ENCODE results near the gene SMIM36.

SMIM36 gene

DNA sequence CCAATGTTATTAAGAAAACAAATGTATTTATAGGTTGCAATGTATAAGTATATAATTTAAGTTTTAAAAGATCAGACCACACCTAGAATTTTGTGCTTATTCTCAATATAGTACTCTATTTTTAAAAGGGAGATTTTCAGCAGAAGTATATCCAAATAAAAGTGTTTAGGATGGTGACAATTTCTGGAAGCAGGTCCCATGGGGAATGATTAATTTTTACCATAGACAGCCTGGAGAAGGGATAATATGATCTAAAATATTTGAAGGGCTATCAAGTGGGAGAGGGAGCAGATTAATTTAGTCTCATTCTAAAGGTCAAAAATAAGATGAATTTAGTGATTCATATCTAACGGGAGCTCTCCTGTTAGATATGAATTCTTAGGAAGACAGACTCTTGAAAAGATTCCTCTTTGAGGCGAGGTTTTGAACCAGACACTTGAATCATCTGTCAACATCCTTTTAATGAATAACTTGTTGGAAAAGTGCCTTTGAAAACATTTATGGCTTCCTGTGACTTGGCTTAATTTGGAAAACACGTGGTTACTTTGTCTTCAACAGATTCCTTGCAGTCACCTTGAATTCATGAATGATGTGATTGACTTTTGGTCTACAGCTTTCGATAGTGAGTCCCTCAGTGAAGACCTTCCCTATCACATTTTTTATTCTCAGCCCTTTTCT is 29.3 kb upstream of the SMIM36 start:
- DNase-seq (ENCODE audit: low spot score), result no peak
- TF ChIP-seq, protein P1, sequence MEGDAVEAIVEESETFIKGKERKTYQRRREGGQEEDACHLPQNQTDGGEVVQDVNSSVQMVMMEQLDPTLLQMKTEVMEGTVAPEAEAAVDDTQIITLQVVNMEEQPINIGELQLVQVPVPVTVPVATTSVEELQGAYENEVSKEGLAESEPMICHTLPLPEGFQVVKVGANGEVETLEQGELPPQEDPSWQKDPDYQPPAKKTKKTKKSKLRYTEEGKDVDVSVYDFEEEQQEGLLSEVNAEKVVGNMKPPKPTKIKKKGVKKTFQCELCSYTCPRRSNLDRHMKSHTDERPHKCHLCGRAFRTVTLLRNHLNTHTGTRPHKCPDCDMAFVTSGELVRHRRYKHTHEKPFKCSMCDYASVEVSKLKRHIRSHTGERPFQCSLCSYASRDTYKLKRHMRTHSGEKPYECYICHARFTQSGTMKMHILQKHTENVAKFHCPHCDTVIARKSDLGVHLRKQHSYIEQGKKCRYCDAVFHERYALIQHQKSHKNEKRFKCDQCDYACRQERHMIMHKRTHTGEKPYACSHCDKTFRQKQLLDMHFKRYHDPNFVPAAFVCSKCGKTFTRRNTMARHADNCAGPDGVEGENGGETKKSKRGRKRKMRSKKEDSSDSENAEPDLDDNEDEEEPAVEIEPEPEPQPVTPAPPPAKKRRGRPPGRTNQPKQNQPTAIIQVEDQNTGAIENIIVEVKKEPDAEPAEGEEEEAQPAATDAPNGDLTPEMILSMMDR (IDR thresholded peaks at IDR 0.05; ENCODE audit: extremely low read depth, missing control alignments), result no peak

DNA sequence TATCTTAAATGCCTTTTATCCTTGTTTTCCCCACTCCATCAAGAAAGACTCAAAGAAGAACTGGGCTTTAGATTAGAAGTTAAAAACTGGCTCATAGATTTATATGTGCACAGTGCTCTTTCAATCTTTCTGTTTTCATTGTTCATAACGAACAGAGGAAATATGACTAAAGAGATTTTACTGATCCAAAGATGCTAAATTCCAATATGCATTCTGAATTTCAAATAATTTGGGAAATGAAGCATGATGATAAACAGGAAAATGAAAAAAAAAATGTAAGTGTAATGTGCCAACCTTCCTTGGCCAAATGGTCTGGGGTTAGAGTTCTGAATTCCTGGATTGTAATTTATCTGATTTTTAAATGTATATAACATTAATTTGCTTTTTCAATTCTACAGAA is 25.0 kb upstream of the SMIM36 start:
- TF ChIP-seq, protein P1 (IDR thresholded peaks at IDR 0.05; ENCODE audit: extremely low read depth, missing control alignments), result no peak
- no peak for DNase-seq (ENCODE audit: low spot score)

GRCh38 chr17:55533608-55534007 is 22.4 kb upstream of the SMIM36 start:
- TF ChIP-seq, protein P1 (IDR thresholded peaks at IDR 0.05; ENCODE audit: extremely low read depth, missing control alignments), result no peak

GRCh38 chr17:55532670-55533069 is 21.4 kb upstream of the SMIM36 start:
- TF ChIP-seq, protein P1 (IDR thresholded peaks at IDR 0.05; ENCODE audit: extremely low read depth, missing control alignments), result no peak
- DNase-seq (ENCODE audit: low spot score), result no peak

More at GRCh38 chr17:55533608-55534007, 22.4 kb upstream of the SMIM36 start:
- DNase-seq (ENCODE audit: low spot score), result no peak

DNA sequence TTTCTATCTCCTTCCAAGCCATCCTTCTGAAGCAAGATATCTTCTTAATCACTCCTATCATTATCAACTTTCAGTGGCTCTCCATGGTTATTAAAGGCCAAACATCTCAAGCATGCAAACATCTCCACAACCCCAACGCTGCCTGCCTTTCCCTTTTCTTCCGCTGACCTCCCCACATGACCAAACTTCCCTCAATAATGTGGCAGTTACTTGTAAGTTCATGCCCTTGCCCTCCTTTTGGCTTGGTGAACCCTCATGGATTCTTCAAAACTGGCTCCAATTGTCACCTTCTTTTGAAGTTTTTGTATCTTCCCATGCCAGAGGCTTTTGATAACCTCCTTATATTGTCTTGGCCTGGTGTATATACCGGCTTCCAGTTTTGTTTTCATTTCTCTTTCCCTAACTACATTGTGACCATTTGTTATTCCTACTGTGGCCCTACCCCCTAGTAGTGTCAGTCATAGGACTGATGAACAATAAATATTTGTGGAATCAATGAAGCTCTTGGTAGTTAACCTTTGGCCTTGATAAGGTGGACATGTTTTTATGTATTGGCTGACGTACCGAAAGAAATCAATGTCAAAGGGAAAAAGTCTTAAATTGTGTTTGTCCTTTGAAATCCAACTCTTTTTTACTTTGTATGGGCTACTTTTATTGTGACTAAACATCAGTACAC is 19.9 kb upstream of the SMIM36 start:
- TF ChIP-seq, protein P1 (IDR thresholded peaks at IDR 0.05; ENCODE audit: extremely low read depth, missing control alignments), result no peak
- DNase-seq (ENCODE audit: low spot score), result no peak

DNA sequence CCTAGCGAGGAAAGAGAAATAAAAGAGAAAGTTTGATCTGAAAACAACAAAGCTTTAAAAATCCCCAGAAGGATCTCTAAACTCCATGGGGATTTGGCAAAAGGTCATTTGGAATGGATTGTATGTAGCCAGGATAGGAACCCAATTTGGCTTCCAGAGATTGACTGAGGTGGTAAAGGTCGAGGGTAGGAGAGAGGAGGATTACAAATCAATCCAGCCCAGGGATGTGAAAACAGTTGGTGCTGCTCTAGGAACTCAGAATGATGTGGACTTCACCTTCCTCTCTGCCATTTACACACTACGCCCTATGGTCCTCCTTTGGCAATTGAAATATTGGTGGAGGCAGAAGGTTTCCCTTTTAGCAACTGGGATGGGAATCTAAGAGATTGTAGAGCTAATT is 18.8 kb upstream of the SMIM36 start:
- DNase-seq (ENCODE audit: low spot score), result no peak
- TF ChIP-seq, protein P1 (IDR thresholded peaks at IDR 0.05; ENCODE audit: extremely low read depth, missing control alignments), result no peak

DNA sequence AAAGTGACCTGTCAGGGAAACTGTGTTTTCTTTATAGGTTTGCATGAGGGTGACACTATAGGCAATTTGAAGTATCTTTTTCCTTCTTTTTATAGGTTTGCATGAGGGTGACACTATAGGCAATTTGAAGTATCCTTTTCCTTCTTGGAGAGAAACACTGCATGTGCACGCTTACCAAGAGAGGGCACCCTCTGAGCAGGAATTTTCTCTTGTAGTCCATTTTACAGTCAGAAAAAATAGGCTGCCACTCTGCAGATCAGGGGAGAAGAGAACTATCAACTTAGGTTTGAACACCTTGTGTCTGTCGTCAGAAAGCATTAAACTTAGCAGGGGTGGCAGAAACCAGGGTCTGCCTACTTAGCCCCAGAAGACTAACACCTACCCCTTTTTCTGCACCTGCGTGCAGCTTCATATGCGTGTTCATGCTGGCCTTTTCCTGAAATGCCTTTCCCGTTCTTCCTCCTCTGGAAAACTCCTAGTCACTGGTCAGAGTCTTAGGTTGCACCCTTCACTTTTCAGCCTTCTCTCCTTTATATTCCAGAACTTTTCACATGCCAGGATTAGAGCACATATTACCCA is 16.4 kb upstream of the SMIM36 start:
- TF ChIP-seq, protein P1 (IDR thresholded peaks at IDR 0.05; ENCODE audit: extremely low read depth, missing control alignments), result no peak
- no peak for DNase-seq (ENCODE audit: low spot score)

Data from GM20000 (cell line).